NCI-H774 (cell line): ENCODE measurements around the gene SEMA7A.
"Not testable (repeated sequence)": the region's sequence is repeated elsewhere in the genome, so short reads cannot be mapped to it uniquely, and the experiment has no call there.

Source experiments
- DNase-seq: peaks from one replicate; lab custom pipeline; 2025; lab: John Stamatoyannopoulos, UW

The SEMA7A gene

GRCh38 chr15:74433592-74434262 is at the start of gene SEMA7A:
SEMA7A (minus strand) TSS chr15:74433958; CDS start chr15:74433918, 40 bp downstream.
- peak; percentile 69 for DNase-seq

- no peak for DNase-seq
These were observed 48.9 kb upstream of the SEMA7A start for GRCh38 chr15:74482661-74483060.

- not testable (repeated sequence) for DNase-seq
These were observed 46.6 kb upstream of the SEMA7A start for GRCh38 chr15:74480364-74480763.

DNA sequence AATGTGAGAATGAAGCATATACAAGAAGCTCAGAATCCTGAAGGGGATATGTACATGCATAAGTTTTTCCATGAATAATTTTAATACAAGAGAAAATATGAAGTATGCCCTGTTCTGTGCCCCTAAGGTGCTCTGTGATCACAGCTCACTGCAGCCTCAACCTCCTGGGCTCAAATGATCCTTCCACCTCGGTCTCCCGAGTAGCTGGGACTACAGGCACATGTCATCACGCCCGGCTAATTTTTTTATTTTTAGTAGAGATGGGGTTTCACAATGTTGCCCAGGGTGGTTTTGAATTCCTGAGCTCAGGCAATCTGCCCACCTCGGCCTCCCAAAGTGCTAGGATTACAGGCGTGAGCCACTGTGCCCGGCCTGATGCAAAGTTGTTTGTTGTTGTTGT is 37.9 kb upstream of the SEMA7A start:
- not testable (repeated sequence) for DNase-seq

DNA sequence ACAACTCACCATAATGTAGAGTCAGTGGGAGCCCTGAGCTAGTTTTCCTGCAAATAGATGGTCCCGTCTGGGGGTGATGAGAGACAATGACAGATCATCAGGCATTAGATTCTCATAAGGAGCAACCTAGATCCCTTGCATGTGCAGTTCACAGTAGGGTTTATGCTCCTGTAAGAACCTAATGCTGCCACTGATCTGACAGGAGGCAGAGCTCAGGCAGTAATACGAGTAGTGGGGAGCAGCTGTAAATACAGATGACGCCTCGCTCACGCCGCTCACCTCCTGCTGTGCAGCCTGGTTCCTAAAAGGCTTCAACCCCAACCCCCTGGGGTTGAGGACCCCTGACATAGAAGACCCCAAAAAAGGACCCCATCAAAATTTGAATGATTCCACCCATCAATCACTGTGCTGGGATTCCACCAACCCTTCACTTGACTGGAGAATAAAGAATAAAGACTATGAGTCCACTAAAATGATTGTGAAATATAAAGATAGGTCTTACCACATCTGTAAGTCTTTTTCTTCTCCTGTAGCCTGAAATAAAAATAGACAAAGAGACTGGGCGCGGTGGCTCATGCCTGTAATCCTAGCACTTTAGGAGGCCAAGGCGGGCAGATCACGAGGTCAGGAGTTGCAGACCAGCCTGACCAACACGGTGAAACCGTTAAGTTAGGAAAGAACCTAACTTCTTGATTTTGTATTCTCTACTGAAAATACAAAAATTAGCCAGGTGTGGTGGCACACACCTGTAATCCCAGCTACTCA is 37.1 kb upstream of the SEMA7A start:
- no peak for DNase-seq

GRCh38 chr15:74468341-74469032 is 34.7 kb upstream of the SEMA7A start:
- DNase-seq: no peak

- no peak for DNase-seq
These were observed 32.8 kb upstream of the SEMA7A start for GRCh38 chr15:74466570-74466969.

- no peak for DNase-seq
These were observed 31.1 kb upstream of the SEMA7A start for GRCh38 chr15:74464897-74465296.

- no peak for DNase-seq
These were observed 30.5 kb upstream of the SEMA7A start for GRCh38 chr15:74464216-74464615.

DNA sequence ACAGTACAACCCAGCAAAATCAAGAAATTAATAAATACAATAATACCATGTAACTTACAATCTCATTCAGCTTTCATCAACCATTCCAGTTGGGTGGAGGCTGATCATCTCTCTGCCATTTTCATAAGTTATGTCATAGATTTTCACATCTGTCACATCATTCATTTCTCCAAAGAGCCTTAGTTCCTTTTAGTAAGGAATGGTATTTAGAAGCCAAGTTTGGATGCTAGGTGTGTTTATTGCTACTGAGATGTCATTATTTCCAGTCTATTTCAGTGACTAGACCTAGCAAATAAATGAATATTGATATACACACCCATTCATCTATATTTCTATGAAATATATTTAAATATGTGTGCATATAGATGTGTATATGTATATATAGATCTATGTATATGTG is 29.9 kb upstream of the SEMA7A start:
- no peak for DNase-seq

DNA sequence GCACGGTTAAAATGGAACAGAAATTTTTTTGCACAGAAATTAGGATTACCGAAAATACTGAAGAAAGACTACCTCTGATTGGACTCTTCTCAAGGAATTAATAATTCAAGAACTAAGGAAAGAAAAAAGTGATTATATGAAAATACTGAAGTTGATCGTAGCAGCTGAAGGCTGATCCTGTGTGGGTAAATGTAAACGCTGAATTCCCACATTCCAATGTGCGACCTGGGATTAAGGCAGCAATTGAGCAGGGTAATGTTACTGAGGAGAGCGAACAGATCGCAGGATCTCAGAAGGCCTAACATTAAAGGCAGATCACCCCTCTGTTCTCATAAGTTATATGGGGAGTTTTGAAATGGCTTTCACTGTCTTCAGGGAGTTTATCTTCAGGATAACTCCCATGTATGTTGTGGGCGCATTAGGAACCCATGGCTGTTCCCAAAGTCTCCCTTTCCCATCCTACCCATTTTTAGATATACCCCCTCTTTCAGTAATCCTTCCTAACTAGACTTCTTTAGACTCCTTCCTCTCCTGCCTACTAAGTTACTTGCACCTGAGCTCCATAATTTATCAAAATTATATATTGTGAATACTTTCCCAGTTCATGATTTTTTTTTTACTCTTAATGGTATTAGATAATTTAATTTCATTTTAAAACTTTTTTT is 28.2 kb upstream of the SEMA7A start:
- DNase-seq: no peak

DNA sequence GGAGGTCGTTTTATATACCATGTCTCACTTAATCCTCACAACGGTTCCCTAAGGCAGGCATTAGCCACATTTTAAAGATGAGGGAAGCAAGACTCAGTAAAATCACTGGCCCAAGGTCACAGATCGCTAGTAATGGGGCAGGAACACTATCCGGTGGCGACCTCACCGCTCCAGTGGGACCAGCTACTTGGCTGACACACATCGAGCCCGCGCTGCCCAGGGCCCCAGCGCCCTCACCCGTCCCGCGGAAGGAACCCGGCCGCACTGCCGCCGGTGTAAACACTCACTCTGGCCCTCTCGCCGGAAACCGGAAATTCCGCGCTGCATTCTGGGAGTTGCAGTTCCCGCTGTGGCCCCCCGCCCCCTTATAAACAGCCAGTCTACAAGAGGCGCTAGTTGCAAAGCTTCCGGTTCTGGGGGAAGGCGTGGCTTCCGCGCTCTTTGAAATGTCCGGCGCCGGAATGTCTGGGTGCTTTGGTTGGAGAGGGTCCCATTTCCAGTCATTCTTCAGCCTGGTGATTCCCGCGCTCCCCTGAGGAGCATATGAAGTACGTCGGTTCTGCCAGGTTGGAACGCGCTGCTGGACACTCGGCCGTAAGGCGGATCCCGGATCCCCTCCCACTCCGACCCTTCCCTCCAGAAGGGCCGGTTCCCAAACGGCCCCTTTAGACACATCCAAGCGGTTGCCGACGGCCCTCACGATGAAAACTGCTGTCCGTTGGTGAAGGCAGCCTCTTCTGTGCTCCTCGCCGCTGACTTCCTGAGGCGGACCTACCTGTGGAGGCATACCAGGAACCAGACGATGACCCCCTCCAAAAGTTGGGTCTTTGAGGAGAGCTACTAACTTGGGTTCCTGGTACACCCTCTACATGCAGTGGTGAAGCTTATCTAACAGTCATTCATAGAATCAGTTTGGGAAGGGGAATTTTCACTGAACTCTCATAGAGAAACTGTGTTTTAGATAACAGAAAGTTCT is 27.4 kb upstream of the SEMA7A start, which contains the start of gene UBL7:
TSS of gene UBL7 (minus strand) at position 290 of the 976 bp plus-strand sequence. CDS start 2,293 bp downstream, outside the sequence.
- DNase-seq: peak; percentile 91

DNA sequence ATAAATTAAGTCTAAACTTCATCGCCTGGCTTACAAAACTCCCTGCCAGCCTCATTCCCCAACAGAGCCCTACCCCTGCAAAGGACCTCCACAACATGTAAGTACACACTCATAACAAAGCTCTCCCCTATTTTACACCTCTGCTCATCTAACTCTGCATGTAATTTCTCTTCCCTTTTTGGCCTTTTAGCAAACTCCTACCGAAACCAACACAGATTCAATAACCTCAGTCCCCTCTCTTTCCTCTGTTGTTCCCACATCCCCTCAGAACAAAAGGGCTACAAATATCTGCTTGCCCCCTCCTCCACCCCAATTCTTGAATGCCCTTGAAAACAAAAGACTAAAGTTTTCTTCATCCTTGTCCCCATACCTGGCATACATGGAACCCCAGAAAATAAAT is 26.5 kb upstream of the SEMA7A start:
- no peak for DNase-seq

GRCh38 chr15:74459798-74460197 is 26.0 kb upstream of the SEMA7A start:
- not testable (repeated sequence) for DNase-seq

GRCh38 chr15:74458473-74458872 is 24.7 kb upstream of the SEMA7A start:
- no peak for DNase-seq

GRCh38 chr15:74457036-74457435 is 23.3 kb upstream of the SEMA7A start:
- not testable (repeated sequence) for DNase-seq

DNA sequence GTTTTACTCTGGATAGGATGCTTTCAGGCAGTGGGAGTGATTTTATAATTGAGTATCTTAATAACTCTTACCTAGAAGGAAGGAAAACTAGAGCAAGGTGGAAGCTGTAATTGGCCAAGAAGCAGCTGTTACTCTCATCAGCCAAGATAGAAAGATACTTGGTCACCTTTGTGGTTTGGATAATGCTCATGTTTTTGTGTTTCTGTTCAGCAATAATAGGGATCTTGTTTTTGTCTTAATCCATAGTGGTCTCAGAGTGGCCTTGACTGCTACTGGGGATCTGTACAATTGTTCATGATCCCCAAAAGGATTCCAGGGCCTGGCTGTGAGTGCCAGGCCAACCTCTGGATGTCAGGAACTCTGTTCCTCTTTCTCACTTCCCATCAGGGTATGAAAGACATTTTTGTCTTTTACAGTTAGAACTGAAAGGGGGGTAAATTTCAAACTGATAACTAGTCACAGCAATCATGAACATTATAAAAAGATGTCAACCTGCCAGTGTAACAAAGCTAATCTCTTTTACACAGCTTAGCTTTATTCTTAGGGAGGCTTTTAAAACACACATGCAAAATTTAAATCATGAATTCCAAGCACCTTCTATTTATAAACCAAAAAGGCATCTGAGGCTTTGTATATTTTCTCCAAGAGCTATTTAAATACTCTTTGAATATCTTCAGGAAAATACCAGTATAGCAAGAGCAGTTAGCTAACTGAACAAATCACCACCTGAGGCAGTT is 21.2 kb upstream of the SEMA7A start:
- DNase-seq: no peak

DNA sequence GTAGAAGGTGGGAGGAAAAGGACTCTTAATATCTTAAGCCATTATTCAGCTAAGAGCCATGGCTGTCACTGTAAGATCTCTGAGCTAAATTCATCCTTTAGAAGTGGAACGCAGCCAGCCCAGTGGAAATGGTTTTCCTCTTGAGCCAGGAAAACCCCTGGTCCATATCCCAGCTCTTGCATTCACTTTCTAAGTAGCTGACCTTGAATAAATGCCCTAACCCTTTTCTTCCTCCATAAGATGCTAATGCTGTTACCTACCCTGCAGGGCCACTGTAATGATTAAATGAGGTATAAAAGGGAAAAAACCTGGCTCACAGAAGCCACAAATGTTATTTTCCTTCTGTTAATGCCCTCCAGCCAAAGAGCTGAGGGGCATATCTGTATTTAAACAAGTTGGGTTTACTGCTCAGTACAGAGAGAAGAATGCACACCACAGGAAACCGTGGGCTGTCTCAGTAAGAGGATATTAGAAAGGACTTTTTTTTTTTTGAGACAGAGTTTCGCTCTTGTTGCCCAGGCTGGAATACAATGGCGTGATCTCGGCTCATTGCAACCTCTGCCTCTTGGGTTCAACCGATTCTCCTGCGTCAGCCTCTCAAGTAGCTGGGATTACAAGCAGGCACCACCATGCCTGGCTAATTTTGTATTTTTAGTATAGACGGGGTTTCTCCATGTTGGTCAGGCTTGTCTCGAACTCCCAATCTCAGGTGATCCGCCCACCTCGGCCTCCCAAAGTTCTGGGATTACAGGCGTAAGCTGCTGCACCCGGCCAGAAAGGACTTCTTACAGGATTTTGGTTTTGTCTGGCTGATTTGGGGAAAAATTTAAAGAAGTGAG is 20.4 kb upstream of the SEMA7A start:
- no peak for DNase-seq
